Measurements from ENCODE around the gene TIMMDC1.
A peak's percentile ranks its signal among the peaks of the same experiment; 100 is the strongest.

The TIMMDC1 gene

DNA sequence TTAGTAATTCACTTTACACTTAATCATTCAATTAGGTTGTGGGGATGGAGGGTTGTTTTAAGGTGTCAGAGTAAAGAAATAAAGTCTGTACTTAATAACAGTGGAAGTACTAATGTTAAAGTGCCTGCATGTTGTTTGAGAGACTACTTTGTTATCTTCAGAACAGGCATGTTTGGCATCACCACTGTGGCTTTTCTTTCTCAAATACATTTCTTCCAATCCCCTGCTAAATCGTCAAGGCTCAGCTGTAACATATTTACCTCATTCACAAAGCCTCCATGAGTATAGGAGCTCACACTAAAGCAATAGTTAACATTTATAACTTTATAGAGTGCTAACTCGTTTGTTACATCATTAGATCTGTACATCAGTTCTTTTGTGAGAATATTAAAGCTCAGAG is 2.6 kb downstream of the TIMMDC1 start:
- Histone ChIP-seq H2AFZ (no peak overlapping the region), H3K4me3 (ENCODE audit: low read depth, low read length) (no peak overlapping the region), H3K27me3 (ENCODE audit: control insufficient read depth, insufficient read depth, low read length) (no peaks in the 10 kb centered on the region), H3K27ac (no peak overlapping the region), H3K79me2 (peaks cover 9% of the 10 kb centered on the region), H3K4me1 (peaks cover 9% of the 10 kb centered on the region), H3K9me3 (ENCODE audit: control insufficient read depth, low read length) (no peaks in the 10 kb centered on the region), H3K4me2 (ENCODE audit: low read length) (peak overlapping the region; percentile 10), H3K36me3 (ENCODE audit: control insufficient read depth, insufficient read depth, low read length) (no peaks in the 10 kb centered on the region), H3K9ac (no peak overlapping the region)
- TF ChIP-seq, protein P1, sequence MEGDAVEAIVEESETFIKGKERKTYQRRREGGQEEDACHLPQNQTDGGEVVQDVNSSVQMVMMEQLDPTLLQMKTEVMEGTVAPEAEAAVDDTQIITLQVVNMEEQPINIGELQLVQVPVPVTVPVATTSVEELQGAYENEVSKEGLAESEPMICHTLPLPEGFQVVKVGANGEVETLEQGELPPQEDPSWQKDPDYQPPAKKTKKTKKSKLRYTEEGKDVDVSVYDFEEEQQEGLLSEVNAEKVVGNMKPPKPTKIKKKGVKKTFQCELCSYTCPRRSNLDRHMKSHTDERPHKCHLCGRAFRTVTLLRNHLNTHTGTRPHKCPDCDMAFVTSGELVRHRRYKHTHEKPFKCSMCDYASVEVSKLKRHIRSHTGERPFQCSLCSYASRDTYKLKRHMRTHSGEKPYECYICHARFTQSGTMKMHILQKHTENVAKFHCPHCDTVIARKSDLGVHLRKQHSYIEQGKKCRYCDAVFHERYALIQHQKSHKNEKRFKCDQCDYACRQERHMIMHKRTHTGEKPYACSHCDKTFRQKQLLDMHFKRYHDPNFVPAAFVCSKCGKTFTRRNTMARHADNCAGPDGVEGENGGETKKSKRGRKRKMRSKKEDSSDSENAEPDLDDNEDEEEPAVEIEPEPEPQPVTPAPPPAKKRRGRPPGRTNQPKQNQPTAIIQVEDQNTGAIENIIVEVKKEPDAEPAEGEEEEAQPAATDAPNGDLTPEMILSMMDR (IDR thresholded peaks at IDR 0.05), result no peak

DNA sequence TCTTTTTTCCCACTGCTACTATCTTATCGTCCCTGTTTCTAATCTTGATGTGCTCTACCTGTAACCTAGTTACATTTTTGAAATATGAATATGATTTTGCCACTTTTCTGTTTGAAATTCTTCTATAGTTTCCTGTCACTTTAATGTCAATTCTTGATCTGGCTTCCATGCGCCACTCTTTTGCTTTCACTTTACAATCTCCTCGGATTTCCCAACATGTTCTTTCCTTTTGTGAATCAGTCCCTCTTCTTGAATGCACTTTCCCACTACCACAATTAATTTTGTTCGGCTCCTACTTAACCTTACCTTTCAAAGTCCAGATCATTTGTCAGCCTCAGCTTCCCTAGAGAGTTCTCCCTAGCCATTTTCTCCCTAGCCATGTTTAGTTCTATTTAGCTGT is 8.3 kb downstream of the TIMMDC1 start:
- Histone ChIP-seq H3K36me3 (ENCODE audit: control insufficient read depth, insufficient read depth, low read length) (no peaks in the 10 kb centered on the region), H3K4me2 (ENCODE audit: low read length) (no peak overlapping the region), H3K27ac (no peak overlapping the region), H3K4me3 (ENCODE audit: low read depth, low read length) (no peak overlapping the region), H2AFZ (no peak overlapping the region), H3K4me1 (no peaks in the 10 kb centered on the region), H3K9me3 (ENCODE audit: control insufficient read depth, low read length) (no peaks in the 10 kb centered on the region), H3K27me3 (ENCODE audit: control insufficient read depth, insufficient read depth, low read length) (no peaks in the 10 kb centered on the region), H3K9ac (no peak overlapping the region), H3K79me2 (no peaks in the 10 kb centered on the region)
- TF ChIP-seq, protein P1 (IDR thresholded peaks at IDR 0.05), result no peak

DNA sequence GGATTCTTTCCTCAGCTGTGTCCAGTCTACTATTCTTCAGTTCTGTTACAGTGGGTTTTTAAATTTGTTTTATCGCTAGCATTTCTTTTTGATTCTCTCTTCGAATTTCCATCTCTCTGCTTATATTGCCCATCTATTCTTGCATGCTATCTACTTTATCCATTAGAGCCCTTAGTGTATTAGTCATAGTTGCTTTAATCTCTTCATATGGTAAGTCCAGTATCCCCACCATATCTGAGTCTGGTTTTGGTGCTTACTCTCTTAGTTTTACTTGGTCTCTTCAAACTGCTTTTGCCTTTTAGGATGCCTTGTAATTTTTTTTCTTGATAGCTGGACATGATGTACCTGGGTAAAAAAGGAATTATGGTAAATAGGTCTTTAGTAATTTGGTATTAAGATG is 9.1 kb downstream of the TIMMDC1 start:
- H3K27ac ChIP-seq, result no peak overlapping the region
- H3K4me2 ChIP-seq (ENCODE audit: low read length), result no peak overlapping the region
- no peak overlapping the region for H3K9ac ChIP-seq
- TF ChIP-seq, protein P1 (IDR thresholded peaks at IDR 0.05), result no peak
- H3K36me3 ChIP-seq (ENCODE audit: control insufficient read depth, insufficient read depth, low read length), result no peaks in the 10 kb centered on the region
- no peaks in the 10 kb centered on the region for H3K4me1 ChIP-seq
- H3K79me2 ChIP-seq, result no peaks in the 10 kb centered on the region
- H3K27me3 ChIP-seq (ENCODE audit: control insufficient read depth, insufficient read depth, low read length), result no peaks in the 10 kb centered on the region
- H3K4me3 ChIP-seq (ENCODE audit: low read depth, low read length), result no peak overlapping the region
- H2AFZ ChIP-seq, result no peak overlapping the region
- no peaks in the 10 kb centered on the region for H3K9me3 ChIP-seq (ENCODE audit: control insufficient read depth, low read length)

DNA sequence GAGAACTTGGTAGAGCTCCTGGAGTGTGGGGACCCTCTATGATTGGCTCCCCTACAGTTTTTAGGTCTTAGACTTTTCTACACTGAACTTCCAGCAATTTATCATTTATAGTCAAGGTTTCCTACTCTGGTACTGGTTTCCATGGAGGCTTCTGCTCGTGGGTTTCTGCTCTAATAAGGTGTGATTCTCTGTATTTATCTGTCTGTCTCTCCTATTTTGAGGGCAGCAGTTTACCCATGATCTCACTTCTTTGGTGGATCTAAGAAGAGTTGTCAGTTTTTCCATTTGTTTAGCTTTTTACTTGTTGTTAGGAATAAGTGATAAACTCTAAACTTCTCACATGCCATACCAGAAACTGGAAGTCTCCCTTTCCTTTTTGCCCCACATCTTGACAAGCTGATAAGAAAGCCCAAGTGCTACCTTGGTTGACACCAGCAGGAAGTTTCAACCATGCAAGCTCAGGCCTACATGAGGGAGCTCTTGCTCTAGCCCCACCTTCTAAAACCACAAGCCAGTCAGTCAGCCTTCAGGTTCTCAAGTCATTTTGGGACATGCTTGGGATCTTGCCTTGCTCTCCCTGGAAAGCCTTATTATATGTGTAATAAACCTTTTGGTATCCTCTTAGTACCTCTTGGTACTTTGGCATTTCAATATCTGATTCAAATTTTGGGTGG is 10.0 kb downstream of the TIMMDC1 start:
- H3K79me2 ChIP-seq, result no peaks in the 10 kb centered on the region
- no peak overlapping the region for H3K4me3 ChIP-seq (ENCODE audit: low read depth, low read length)
- H3K4me2 ChIP-seq (ENCODE audit: low read length), result no peak overlapping the region
- TF ChIP-seq, protein P1 (IDR thresholded peaks at IDR 0.05), result no peak
- no peak overlapping the region for H3K27ac ChIP-seq
- no peaks in the 10 kb centered on the region for H3K36me3 ChIP-seq (ENCODE audit: control insufficient read depth, insufficient read depth, low read length)
- no peaks in the 10 kb centered on the region for H3K9me3 ChIP-seq (ENCODE audit: control insufficient read depth, low read length)
- H3K4me1 ChIP-seq, result no peaks in the 10 kb centered on the region
- no peak overlapping the region for H3K9ac ChIP-seq
- no peaks in the 10 kb centered on the region for H3K27me3 ChIP-seq (ENCODE audit: control insufficient read depth, insufficient read depth, low read length)
- H2AFZ ChIP-seq, result no peak overlapping the region

DNA sequence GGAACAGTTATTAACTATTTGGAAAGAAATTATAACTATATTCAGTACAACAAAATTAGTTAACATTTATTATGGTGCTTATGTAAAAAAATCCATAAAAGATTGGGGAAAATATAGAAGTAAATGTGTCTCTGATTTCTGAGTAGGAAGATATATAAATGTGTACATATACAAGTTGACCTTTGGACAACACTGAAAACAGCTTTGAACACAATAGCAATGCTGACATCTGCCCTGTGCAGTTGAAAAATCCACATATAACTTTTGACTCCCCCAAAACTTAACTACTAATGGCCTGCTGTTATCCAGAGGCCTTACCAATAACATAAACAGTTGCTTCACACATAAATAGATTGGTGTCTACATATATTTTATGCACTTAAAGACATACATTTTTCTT is 12.3 kb downstream of the TIMMDC1 start:
- H3K27me3 ChIP-seq (ENCODE audit: control insufficient read depth, insufficient read depth, low read length), result no peaks in the 10 kb centered on the region
- H3K79me2 ChIP-seq, result no peaks in the 10 kb centered on the region
- no peak overlapping the region for H3K4me2 ChIP-seq (ENCODE audit: low read length)
- no peak overlapping the region for H2AFZ ChIP-seq
- TF ChIP-seq, protein P1 (IDR thresholded peaks at IDR 0.05), result no peak
- H3K4me3 ChIP-seq (ENCODE audit: low read depth, low read length), result no peak overlapping the region
- no peak overlapping the region for H3K27ac ChIP-seq
- H3K9me3 ChIP-seq (ENCODE audit: control insufficient read depth, low read length), result no peaks in the 10 kb centered on the region
- H3K9ac ChIP-seq, result no peak overlapping the region
- H3K4me1 ChIP-seq, result no peaks in the 10 kb centered on the region
- no peaks in the 10 kb centered on the region for H3K36me3 ChIP-seq (ENCODE audit: control insufficient read depth, insufficient read depth, low read length)
